HG03108 (cell line): ENCODE results near the gene ZNF35.
A peak's percentile ranks its signal among the peaks of the same experiment; 100 is the strongest.
"Not testable (repeated sequence)": the region's sequence is repeated elsewhere in the genome, so short reads cannot be mapped to it uniquely, and the experiment has no call there.

Source experiments
- ATAC-seq: cut with Tn5 transposase; IDR thresholded peaks from one replicate; pipeline ENCODE4 v1.9.1; 2021; ENCODE audit warnings: moderate library complexity; ENCODE audit not compliant: unreplicated experiment

Gene ZNF35

GRCh38 chr3:44648564-44649229 lies at the start of gene ZNF35:
Gene ZNF35 (plus strand): TSS chr3:44648732. CDS start chr3:44651068, 2,336 bp downstream.
- ATAC-seq = peak; percentile 94

GRCh38 chr3:44601749-44602148 lies 46.8 kb upstream of the ZNF35 start:
- ATAC-seq = no peak

GRCh38 chr3:44612678-44613077 lies 35.9 kb upstream of the ZNF35 start:
- ATAC-seq = no peak

- peak; percentile 85 for ATAC-seq
Measured at GRCh38 chr3:44624749-44625480, 23.6 kb upstream of the ZNF35 start, which contains the start of gene ZNF197. Gene ZNF197 (plus strand): TSS chr3:44625036. CDS start chr3:44629155, 4,119 bp downstream.

GRCh38 chr3:44628716-44629115 lies 19.8 kb upstream of the ZNF35 start:
- ATAC-seq = no peak

GRCh38 chr3:44632193-44632592 lies 16.3 kb upstream of the ZNF35 start:
- no peak for ATAC-seq

GRCh38 chr3:44642337-44642736 lies 6.2 kb upstream of the ZNF35 start:
- ATAC-seq = no peak

GRCh38 chr3:44643024-44643423 lies 5.5 kb upstream of the ZNF35 start:
- no peak for ATAC-seq

GRCh38 chr3:44647771-44648170 lies 761 bp upstream of the ZNF35 start:
- no peak for ATAC-seq

- ATAC-seq = no peak
Measured at GRCh38 chr3:44649709-44650108, 1.2 kb downstream of the ZNF35 start.

- ATAC-seq = no peak
Measured at GRCh38 chr3:44654039-44654438, 5.5 kb downstream of the ZNF35 start.

- ATAC-seq = no peak
Measured at GRCh38 chr3:44659015-44659414, 10.5 kb downstream of the ZNF35 start.

- no peak for ATAC-seq
Measured at GRCh38 chr3:44659434-44659833, 10.9 kb downstream of the ZNF35 start.

- ATAC-seq = no peak
Measured at GRCh38 chr3:44661189-44661588, 12.7 kb downstream of the ZNF35 start.

- ATAC-seq = no peak
Measured at GRCh38 chr3:44665173-44665572, 16.6 kb downstream of the ZNF35 start.

- ATAC-seq = no peak
Measured at GRCh38 chr3:44666346-44666745, 17.8 kb downstream of the ZNF35 start.

GRCh38 chr3:44669760-44670159 lies 21.2 kb downstream of the ZNF35 start:
- ATAC-seq = no peak

- ATAC-seq = not testable (repeated sequence)
Measured at GRCh38 chr3:44673466-44673865, 24.9 kb downstream of the ZNF35 start.

- ATAC-seq = no peak
Measured at GRCh38 chr3:44674211-44674610, 25.7 kb downstream of the ZNF35 start.

GRCh38 chr3:44678480-44679116 lies 30.1 kb downstream of the ZNF35 start:
- peak; percentile 63 for ATAC-seq

- no peak for ATAC-seq
Measured at GRCh38 chr3:44680921-44681455, 32.5 kb downstream of the ZNF35 start.
